NCI-H748 (cell line): ENCODE measurements around the gene TLR5.

Experiments
- DNase-seq: peaks from one replicate; lab custom pipeline; 2025; ENCODE audit not compliant: unreplicated experiment; lab: John Stamatoyannopoulos, UW

The TLR5 gene

GRCh38 chr1:223074445-223075300 is 68.4 kb downstream of the TLR5 start:
- DNase-seq = no peak

DNA sequence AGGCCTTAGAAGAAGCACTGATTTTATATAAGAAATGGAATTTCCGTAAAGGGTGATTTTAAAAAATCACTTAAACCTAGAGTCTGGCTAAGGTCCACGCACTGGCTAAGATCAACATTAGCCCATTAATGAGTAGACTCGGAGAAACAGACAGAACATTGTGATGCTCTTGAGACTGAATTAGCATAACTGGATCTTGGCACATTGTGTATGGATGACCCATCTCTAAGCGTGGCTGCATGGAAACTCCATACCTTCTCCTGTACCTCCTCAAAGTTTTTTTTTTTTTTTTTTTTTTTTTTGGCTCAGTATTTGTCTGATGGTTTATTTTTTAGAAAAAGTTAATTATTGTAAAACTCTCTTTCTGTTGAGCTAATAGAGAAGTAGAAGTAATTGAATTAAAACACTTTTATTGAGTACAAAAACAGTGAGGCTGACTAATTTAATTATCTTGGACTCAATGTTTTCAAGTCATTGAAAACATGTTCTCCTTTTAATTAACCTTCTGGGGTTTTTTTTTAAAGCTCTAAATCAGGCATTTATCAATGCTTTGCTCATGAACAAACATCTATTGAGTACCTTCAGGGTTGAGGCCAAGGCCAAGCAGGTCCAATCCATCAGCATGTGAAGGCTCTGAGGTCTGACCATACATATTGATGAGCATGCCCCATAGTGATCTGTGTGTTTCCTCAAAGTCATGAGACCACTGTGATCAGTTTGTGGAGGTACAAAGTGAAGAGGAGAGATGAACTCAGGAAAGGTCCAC is 74.0 kb downstream of the TLR5 start:
- no peak for DNase-seq

GRCh38 chr1:223067914-223068313 is 75.1 kb downstream of the TLR5 start:
- DNase-seq = no peak

- DNase-seq = no peak
Observed at GRCh38 chr1:223066415-223066814, 76.6 kb downstream of the TLR5 start.

DNA sequence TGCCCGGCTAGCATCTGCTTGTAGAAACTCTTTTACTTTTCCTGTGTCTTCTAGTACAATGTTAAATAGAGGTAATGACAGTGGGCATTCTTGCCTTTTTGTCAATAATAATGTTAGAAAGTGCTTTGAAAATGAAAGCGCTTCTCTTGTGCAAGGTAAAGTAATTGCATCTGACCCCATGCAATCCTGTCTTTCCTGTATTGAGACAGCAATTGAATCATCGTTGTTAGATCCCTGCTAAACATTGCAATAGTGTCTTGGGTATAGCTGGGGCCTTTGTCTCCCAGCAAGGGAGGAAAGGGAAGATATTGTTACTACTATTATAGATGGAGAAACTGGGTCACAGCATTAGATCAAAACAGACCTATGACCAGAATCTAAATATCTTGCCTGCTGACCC is 80.9 kb downstream of the TLR5 start:
- DNase-seq = no peak

- DNase-seq = no peak
Observed at GRCh38 chr1:223059526-223059925, 83.5 kb downstream of the TLR5 start.
